GM18505 (cell line): ENCODE measurements around the gene LRRC8E.

Experiments used
- ATAC-seq: cut with Tn5 transposase; IDR thresholded peaks from one replicate; pipeline ENCODE4 v1.9.1; 2021; ENCODE audit not compliant: unreplicated experiment
- POLR2A ChIP-seq: IDR thresholded peaks from 4 replicates; pipeline ENCODE4 v1.6.1; 2011; ENCODE audit warnings: borderline replicate concordance; ENCODE audit not compliant: insufficient read depth, insufficient read length; ENCODE audit errors: extremely low read depth

LRRC8E gene

GRCh38 chr19:7849631-7849999 is 38.7 kb upstream of the LRRC8E start:
- no peak for TF ChIP-seq POLR2A
- ATAC-seq, result no peak

GRCh38 chr19:7850000-7850813 is 38.1 kb upstream of the LRRC8E start:
- no peak for TF ChIP-seq POLR2A
- no peak for ATAC-seq

GRCh38 chr19:7850945-7851622 is 37.2 kb upstream of the LRRC8E start:
- no peak for TF ChIP-seq POLR2A
- no peak for ATAC-seq

- ATAC-seq, result no peak
- TF ChIP-seq POLR2A, result no peak
These were observed 36.4 kb upstream of the LRRC8E start for GRCh38 chr19:7851623-7852500.

- TF ChIP-seq POLR2A, result no peak
- ATAC-seq, result peak; percentile 59
These were observed 35.2 kb upstream of the LRRC8E start for GRCh38 chr19:7852851-7853769.

GRCh38 chr19:7853770-7854128 is 34.6 kb upstream of the LRRC8E start:
- TF ChIP-seq POLR2A, result no peak
- ATAC-seq, result peak; percentile 13

- ATAC-seq, result no peak
- TF ChIP-seq POLR2A, result no peak
These were observed 32.7 kb upstream of the LRRC8E start for GRCh38 chr19:7855426-7856108.

- no peak for TF ChIP-seq POLR2A
- ATAC-seq, result no peak
These were observed 32.2 kb upstream of the LRRC8E start for GRCh38 chr19:7856109-7856591.

- TF ChIP-seq POLR2A, result no peak
- no peak for ATAC-seq
These were observed 31.3 kb upstream of the LRRC8E start for GRCh38 chr19:7856679-7857663.

- ATAC-seq, result no peak
- TF ChIP-seq POLR2A, result no peak
These were observed 30.6 kb upstream of the LRRC8E start for GRCh38 chr19:7857727-7858108.
